Prostate gland (tissue), 2 donors: ENCODE results near the gene SPRED2.

Source experiments
- CTCF ChIP-seq, 4 experiments: fragments of 200-600 bp in 2 of 4; fragments of 450-650 bp in 2 of 4; sonication (generic) in 2 of 4; IDR thresholded peaks; 1 replicate in 3 of 4; 2 replicates in 1 of 4; pipeline ENCODE4 v1.5.1; 2016 to 2019; ENCODE audit warnings: antibody characterized with exemption in 4 of 4, mild to moderate bottlenecking in 2 of 4, moderate library complexity in 2 of 4
- POLR2A ChIP-seq: fragments of 450-650 bp; IDR thresholded peaks from one replicate; pipeline ENCODE4 v1.6.1; 2016; ENCODE audit warnings: antibody characterized with exemption, mild to moderate bottlenecking
- POLR2AphosphoS5 ChIP-seq: sonication (generic); formaldehyde crosslinking; IDR thresholded peaks from one replicate; pipeline ENCODE4 v1.6.1; 2017; ENCODE audit warnings: antibody characterized with exemption

DNA sequence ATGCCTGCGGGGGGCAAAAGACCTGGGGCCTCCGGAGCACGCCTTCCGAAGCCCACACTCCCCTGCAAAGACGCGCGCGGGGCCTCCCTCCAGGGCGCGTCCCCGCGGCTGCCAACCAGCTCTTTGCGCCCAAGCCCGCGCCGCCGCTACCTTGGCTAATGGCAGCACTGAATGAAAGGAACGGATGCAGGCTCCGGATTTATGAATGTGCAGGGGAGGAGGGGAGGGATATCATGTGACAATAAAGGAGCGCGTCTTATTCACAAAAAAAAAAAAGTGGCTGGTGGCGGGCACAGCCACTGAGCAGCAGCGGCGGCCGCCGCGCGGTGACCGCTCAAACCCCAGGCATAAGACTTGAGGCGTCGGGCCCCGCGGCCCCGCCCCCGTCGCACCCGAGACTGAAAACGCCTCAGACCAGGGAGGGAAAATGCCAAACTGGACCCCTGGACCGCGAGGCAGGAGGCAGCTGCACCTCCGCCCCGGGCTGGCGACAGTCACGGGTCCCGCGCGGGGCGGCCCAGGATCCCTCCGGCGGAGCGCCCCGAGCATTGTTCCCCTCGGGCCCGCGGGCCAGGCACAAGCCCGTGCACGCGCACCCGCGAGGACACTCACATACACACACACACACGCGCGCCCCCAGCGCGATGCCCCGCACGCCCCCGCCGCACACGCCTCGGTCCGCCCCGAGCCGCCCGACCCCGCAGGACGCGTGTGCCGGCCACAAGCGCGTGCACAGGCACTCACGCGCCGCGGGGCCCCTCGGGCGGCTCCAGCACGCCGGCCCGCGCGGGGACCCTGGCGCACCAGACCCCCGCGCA is 1.6 kb downstream of the SPRED2 start:
- TF ChIP-seq CTCF (IDR thresholded peaks at IDR 0.05): peak in 1 of 4 experiments; percentile 43
- TF ChIP-seq POLR2A: peak; percentile 47
- TF ChIP-seq POLR2AphosphoS5: peak; percentile 81
